ACC112 (cell line): Measurements from ENCODE around the gene ZBTB47.

Experiments
- H2AFZ ChIP-seq: fragments of 200-600 bp; sonication (generic); one replicate; pipeline ENCODE4 v1.6.0; 2017; ENCODE audit warnings: antibody characterized with exemption, low read length; ENCODE audit not compliant: unreplicated experiment
- H3K27ac ChIP-seq: fragments of 200-600 bp; sonication (generic); 2 replicates; pipeline ENCODE4 v1.5.1; 2014; ENCODE audit warnings: low read depth, mild to moderate bottlenecking, antibody characterized with exemption, low read length, moderate library complexity
- H3K27me3 ChIP-seq: fragments of 200-600 bp; sonication (generic); 2 replicates; pipeline ENCODE4 v1.6.1; 2014; ENCODE audit warnings: mild to moderate bottlenecking, antibody characterized with exemption, low read length, moderate library complexity, mixed read lengths; ENCODE audit not compliant: insufficient read depth
- H3K36me3 ChIP-seq: fragments of 200-600 bp; sonication (generic); 2 replicates; pipeline ENCODE4 v1.6.1; 2016; ENCODE audit warnings: mild to moderate bottlenecking, antibody characterized with exemption, low read length, moderate library complexity, mixed read lengths; ENCODE audit not compliant: insufficient read depth
- H3K4me1 ChIP-seq: fragments of 200-600 bp; sonication (generic); one replicate; pipeline ENCODE4 v1.6.1; 2016; ENCODE audit warnings: low read length, mixed read lengths; ENCODE audit not compliant: insufficient read depth, unreplicated experiment, control insufficient read depth
- H3K4me3 ChIP-seq: fragments of 200-600 bp; sonication (generic); 2 replicates; pipeline ENCODE4 v1.5.1; 2014; ENCODE audit warnings: mild to moderate bottlenecking, low read depth, low read length
- H3K79me2 ChIP-seq: fragments of 200-600 bp; sonication (generic); one replicate; pipeline ENCODE4 v1.6.0; 2016; ENCODE audit warnings: low read length; ENCODE audit not compliant: control insufficient read depth, unreplicated experiment, insufficient read depth

Gene ZBTB47

DNA sequence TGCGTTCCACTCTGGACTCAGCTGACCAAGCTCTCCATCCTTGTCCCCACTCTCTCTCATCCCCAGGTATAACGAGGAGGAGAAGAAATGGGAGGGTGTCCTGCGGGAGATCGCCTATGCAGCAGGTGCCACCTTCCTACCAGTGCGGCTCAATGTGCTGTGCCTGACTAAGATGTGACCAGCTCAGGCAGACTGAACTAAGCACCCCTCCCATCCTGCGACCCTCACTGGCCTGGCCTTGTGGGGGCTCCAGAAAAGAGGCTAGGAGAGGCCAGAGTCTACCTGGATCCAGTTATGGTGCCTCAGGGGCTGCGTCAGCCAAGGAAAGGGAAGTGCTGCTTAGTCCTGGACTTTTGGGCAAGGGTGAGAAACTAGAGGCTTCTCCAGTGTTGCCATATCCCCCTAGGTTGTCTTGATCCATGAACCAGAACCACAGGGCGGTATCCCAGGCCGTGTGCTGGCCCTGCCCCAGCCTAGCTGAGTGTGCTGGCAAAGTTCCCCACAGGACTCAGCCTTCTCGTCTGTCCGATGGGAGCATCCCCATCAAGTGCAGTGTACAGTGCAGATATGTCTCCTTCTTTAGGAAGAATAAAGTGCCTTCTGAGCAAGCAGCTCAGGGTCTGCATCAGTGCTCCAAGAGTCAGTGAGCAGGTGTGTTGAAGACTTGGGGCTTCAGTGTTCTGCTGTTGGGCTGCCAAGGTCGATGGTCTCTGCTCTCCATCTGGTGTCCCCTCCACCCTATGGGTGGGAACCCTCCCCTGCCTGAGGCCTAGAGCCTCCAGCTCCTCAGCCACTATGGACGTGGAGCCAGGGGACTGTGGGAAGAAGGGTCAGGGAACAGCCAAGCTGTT lies 38.5 kb downstream of the ZBTB47 start:
- no peak overlapping the region for H2AFZ ChIP-seq
- H3K4me3 ChIP-seq: no peak overlapping the region
- H3K4me1 ChIP-seq: no peaks in the 10 kb centered on the region
- H3K79me2 ChIP-seq: no peaks in the 10 kb centered on the region
- no peaks in the 10 kb centered on the region for H3K36me3 ChIP-seq
- H3K27me3 ChIP-seq: peaks cover 24% of the 10 kb centered on the region
- no peak overlapping the region for H3K27ac ChIP-seq

GRCh38 chr3:42692667-42693529 lies 39.4 kb downstream of the ZBTB47 start:
- Histone ChIP-seq H3K4me3 (no peak overlapping the region), H3K36me3 (no peaks in the 10 kb centered on the region), H3K4me1 (no peaks in the 10 kb centered on the region), H3K79me2 (no peaks in the 10 kb centered on the region), H2AFZ (no peak overlapping the region), H3K27ac (no peak overlapping the region), H3K27me3 (peaks cover 23% of the 10 kb centered on the region)

DNA sequence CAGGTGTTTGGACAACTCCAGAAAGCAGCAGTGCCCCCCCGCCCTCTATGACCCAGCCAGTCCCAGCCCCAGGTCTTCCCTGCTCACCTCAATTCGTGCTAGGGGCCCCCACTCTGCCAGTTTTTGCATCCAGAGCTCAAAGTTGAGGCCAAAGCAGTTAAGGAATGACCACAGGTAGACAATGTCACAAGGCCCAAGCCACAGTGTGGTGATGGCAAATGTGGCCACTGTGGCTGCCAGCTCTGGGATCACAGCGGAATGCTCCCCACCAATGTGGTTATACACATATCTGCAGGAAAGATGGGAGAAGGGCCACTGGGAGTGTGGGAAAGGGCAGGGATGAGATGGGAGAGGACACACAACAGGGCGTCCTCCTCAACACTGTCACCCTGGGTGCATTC lies 40.0 kb downstream of the ZBTB47 start:
- Histone ChIP-seq H3K27ac (no peak overlapping the region), H3K4me3 (no peak overlapping the region), H2AFZ (no peak overlapping the region), H3K4me1 (no peaks in the 10 kb centered on the region), H3K27me3 (peaks cover 23% of the 10 kb centered on the region), H3K36me3 (no peaks in the 10 kb centered on the region), H3K79me2 (no peaks in the 10 kb centered on the region)

DNA sequence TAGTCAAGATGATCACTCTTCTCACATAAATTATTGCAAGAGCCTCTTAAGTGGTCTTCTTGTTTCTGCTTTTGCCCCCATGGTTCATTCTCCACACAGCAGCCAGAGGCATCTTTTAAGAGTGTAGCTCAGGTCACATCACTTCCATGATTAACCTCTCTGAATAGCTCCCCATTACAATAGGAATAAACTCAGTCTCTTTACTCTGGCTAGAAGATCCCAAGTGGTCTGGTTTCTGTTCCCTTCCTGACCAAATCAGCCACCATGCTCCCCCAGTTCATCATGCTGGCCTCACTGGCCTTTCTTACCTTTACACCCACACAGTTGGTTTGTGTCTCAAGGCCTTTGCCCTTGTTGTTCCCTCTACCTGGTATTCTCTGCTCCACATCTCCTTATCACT lies 40.9 kb downstream of the ZBTB47 start:
- no peak overlapping the region for H2AFZ ChIP-seq
- no peaks in the 10 kb centered on the region for H3K36me3 ChIP-seq
- no peak overlapping the region for H3K27ac ChIP-seq
- peaks cover 23% of the 10 kb centered on the region for H3K27me3 ChIP-seq
- no peak overlapping the region for H3K4me3 ChIP-seq
- H3K4me1 ChIP-seq: no peaks in the 10 kb centered on the region
- H3K79me2 ChIP-seq: no peaks in the 10 kb centered on the region

GRCh38 chr3:42696356-42697288 lies 43.1 kb downstream of the ZBTB47 start:
- H3K27ac ChIP-seq: no peak overlapping the region
- H3K79me2 ChIP-seq: no peaks in the 10 kb centered on the region
- no peaks in the 10 kb centered on the region for H3K36me3 ChIP-seq
- no peaks in the 10 kb centered on the region for H3K4me1 ChIP-seq
- no peak overlapping the region for H2AFZ ChIP-seq
- H3K4me3 ChIP-seq: no peak overlapping the region
- peaks cover 19% of the 10 kb centered on the region for H3K27me3 ChIP-seq

GRCh38 chr3:42697289-42698051 lies 44.0 kb downstream of the ZBTB47 start:
- no peaks in the 10 kb centered on the region for H3K4me1 ChIP-seq
- H3K4me3 ChIP-seq: no peak overlapping the region
- H3K27ac ChIP-seq: no peak overlapping the region
- no peaks in the 10 kb centered on the region for H3K79me2 ChIP-seq
- H3K27me3 ChIP-seq: peaks cover 13% of the 10 kb centered on the region
- H2AFZ ChIP-seq: no peak overlapping the region
- no peaks in the 10 kb centered on the region for H3K36me3 ChIP-seq

DNA sequence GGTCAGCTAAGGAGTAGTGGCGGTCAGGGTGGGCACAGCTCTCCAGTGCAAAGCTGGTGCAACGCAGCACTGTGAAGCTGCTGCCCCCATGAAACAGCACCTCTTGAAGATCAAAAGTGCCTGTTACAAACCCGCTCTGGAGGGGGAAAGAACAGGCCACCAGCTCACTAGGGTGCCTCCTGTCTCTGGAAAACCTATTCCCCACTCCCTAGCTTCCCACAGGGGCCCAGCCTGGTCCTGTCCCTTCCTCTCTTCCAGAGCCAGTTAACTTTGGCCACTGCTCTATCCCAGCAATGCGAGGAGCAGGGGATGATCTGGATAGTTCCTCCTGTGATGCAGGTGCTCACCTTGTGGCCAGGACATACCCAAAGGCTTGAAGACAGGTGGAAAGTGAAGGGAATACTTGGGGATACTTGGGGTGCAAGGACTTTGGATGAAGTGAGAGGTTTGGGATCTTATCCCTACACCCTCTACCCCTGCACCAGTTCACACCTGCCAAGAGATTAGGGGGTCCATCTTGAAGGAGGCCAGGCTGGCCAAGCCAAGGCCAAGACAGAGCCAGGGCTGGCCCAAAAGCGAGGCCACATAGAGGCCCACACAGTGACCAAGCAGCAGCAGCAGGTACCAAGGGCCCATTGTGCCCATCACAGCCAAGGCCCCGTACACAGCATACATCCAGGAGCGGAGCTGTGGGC lies 44.9 kb downstream of the ZBTB47 start:
- H3K27me3 ChIP-seq: peaks cover 13% of the 10 kb centered on the region
- H3K79me2 ChIP-seq: no peaks in the 10 kb centered on the region
- no peak overlapping the region for H3K4me3 ChIP-seq
- no peaks in the 10 kb centered on the region for H3K4me1 ChIP-seq
- H3K27ac ChIP-seq: no peak overlapping the region
- H2AFZ ChIP-seq: no peak overlapping the region
- no peaks in the 10 kb centered on the region for H3K36me3 ChIP-seq

GRCh38 chr3:42698911-42699230 lies 45.4 kb downstream of the ZBTB47 start:
- no peaks in the 10 kb centered on the region for H3K79me2 ChIP-seq
- H3K36me3 ChIP-seq: no peaks in the 10 kb centered on the region
- no peaks in the 10 kb centered on the region for H3K4me1 ChIP-seq
- H3K27ac ChIP-seq: no peak overlapping the region
- H2AFZ ChIP-seq: no peak overlapping the region
- H3K27me3 ChIP-seq: peaks cover 13% of the 10 kb centered on the region
- H3K4me3 ChIP-seq: no peak overlapping the region

GRCh38 chr3:42699511-42699971 lies 46.0 kb downstream of the ZBTB47 start:
- Histone ChIP-seq H3K4me3 (no peak overlapping the region), H3K36me3 (no peaks in the 10 kb centered on the region), H3K79me2 (no peaks in the 10 kb centered on the region), H3K27me3 (peaks cover 13% of the 10 kb centered on the region), H3K4me1 (no peaks in the 10 kb centered on the region), H3K27ac (no peak overlapping the region), H2AFZ (no peak overlapping the region)
